ENCODE data around the gene ADGRG3.

GRCh38 chr16:57695680-57696069, 27.6 kb downstream of the ADGRG3 start:
- TF ChIP-seq CTCF (conservative IDR thresholded peaks at IDR 0.05; ENCODE audit: low read length) (no peak), EZH2phosphoT487 (IDR thresholded peaks at IDR 0.05; ENCODE audit: borderline replicate concordance) (no peak)

Data from Loucy (cell line).